Neural progenitor cell (in vitro differentiated cells): Measurements from ENCODE around the gene HEG1.

Source experiments
- EZH2 ChIP-seq: fragments of 200-600 bp; sonication (generic); IDR thresholded peaks from 2 replicates; pipeline ENCODE4 v1.6.1; 2017; ENCODE audit warnings: antibody characterized with exemption, mild to moderate bottlenecking, moderate library complexity
- EZH2phosphoT487 ChIP-seq: fragments of 200-600 bp; sonication (generic); IDR thresholded peaks from 2 replicates; pipeline ENCODE4 v1.6.1; 2017; ENCODE audit warnings: antibody characterized with exemption
- TF ChIP-seq, protein P1 (sequence below): fragments of 200-600 bp; sonication (generic); IDR thresholded peaks from 2 replicates; pipeline ENCODE4 v1.5.1; 2017; ENCODE audit warnings: antibody characterized with exemption, mild to moderate bottlenecking

DNA sequence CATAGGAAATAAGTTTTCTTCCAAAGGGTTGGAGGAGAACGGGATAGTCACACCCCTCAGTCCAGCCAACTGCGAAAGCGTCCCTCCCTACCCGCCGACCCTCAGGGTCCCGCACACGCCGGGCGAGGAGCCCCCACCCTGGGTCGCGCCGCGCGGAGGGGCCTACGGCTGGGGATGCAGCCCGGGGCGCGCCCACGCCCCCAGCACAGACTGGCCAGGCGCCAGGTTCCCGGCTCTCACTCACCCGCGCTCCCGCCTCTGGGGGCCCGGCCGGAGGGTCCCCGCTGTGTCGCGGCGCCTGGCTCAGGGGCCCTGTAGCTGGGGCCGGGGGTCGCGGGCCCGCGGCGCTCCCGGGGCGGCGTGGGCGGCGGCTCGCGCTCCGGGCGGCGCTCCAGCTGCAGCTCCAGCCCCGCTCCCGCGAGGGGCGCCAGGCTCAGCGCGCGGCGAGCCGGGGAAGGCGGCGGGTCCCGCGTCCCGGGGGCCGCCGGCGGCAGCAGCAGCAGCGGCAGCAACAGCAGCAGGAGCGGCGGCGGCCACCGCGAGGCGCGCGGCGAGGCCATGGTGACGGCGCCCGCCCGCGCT lies 375 bp downstream of the HEG1 start:
- TF ChIP-seq EZH2 (no peak), EZH2phosphoT487 (peak; percentile 28)
- TF ChIP-seq, protein P1, sequence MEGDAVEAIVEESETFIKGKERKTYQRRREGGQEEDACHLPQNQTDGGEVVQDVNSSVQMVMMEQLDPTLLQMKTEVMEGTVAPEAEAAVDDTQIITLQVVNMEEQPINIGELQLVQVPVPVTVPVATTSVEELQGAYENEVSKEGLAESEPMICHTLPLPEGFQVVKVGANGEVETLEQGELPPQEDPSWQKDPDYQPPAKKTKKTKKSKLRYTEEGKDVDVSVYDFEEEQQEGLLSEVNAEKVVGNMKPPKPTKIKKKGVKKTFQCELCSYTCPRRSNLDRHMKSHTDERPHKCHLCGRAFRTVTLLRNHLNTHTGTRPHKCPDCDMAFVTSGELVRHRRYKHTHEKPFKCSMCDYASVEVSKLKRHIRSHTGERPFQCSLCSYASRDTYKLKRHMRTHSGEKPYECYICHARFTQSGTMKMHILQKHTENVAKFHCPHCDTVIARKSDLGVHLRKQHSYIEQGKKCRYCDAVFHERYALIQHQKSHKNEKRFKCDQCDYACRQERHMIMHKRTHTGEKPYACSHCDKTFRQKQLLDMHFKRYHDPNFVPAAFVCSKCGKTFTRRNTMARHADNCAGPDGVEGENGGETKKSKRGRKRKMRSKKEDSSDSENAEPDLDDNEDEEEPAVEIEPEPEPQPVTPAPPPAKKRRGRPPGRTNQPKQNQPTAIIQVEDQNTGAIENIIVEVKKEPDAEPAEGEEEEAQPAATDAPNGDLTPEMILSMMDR: no peak
